Fibroblast of skin of left quadriceps (primary cell): Measurements from ENCODE around the gene CLDND1.

Experiments
- DNase-seq, 2 experiments: peaks; one replicate each; pipeline ENCODE4 v3.0.0-alpha.2; 2013; ENCODE audit warnings: low read depth in 2 of 2

Gene CLDND1

DNA sequence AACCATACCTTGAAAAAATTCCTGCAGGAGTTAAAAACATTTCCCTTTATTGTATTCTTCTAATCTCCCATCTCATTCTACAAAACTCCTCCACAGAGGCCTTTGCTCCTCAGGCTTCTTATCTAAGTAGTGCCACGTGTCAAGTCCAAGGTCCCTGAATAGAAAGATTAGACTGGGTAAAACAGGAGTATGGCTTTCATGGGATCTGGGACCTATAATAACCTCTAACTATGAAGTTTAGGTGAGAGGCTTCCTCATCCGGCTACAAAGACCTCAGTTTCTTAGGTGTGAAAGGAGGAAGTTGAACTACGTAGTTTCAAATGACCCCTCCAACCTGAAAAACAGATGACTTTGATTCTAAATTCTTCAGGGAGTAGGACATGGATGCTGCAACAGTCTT is 29.1 kb upstream of the CLDND1 start:
- no peak for DNase-seq

DNA sequence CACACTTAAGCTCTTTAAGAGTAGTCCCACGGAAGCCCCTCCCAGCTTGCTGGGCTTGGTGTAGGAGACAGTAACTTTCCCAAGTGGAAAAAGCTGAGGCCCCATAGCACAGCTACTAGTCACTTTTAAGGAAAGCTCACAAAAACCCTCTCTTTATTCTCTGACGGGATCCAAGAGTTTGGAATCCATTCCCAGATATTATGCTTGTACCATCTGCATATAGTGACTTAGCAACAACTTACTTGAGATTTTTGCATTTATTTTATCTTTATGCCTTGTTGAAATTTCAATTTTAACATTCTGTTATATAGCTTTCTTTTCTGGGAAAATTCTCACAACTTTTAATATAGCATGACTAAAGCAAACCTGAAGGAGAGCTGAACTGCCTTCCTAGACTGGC is 28.5 kb upstream of the CLDND1 start:
- DNase-seq = no peak

- no peak for DNase-seq
These were observed 28.1 kb upstream of the CLDND1 start for GRCh38 chr3:98550833-98551232.

DNA sequence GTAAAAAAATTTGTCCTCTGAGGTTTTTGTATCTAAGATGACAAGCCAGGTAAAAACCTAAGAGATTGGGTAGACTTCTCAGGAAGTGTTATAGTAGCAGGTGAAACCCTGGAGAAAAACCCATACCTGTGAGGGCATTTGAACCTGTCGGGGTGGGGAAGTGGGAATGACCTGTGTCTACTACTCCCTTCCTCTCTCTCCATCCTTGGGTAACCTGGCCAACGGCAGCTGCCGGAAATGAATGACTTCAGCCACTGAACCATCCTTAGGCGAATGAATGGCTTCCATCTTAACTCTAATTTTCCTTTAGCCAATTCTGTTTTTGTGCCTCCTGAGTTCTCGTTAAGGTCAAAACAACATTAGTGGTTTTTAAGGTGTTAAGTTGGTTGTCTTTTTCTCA is 25.8 kb upstream of the CLDND1 start:
- DNase-seq = no peak

- no peak for DNase-seq
These were observed 23.2 kb upstream of the CLDND1 start for GRCh38 chr3:98545940-98546339.

DNA sequence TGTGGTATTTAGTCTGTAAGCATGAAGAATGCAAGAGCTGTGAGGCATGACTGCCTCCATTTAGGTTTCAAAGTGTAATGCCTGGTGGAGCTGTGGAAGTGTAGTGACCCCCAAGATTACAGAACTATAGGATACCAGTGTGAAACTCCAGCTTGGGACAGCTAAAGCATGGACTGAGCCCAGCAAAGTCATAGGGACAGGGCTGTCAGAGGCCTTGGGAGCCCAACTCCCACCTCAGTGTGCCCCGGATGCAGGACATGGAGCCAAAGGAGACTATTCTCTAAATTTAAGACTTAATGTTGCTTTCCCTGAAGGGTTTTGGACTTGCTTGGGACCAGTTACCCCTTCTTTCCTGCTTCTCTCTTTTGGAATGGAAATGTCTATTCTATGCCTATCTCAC is 19.9 kb upstream of the CLDND1 start:
- no peak for DNase-seq

GRCh38 chr3:98541695-98542094 is 19.0 kb upstream of the CLDND1 start:
- DNase-seq = no peak

- no peak for DNase-seq
These were observed 17.6 kb upstream of the CLDND1 start for GRCh38 chr3:98540346-98540745.

- no peak for DNase-seq
These were observed 13.8 kb upstream of the CLDND1 start for GRCh38 chr3:98536456-98537017.

- no peak for DNase-seq
These were observed 12.0 kb upstream of the CLDND1 start for GRCh38 chr3:98534734-98535133.

GRCh38 chr3:98534168-98534567 is 11.5 kb upstream of the CLDND1 start:
- no peak for DNase-seq

GRCh38 chr3:98532709-98533571 is 10.2 kb upstream of the CLDND1 start:
- no peak for DNase-seq

DNA sequence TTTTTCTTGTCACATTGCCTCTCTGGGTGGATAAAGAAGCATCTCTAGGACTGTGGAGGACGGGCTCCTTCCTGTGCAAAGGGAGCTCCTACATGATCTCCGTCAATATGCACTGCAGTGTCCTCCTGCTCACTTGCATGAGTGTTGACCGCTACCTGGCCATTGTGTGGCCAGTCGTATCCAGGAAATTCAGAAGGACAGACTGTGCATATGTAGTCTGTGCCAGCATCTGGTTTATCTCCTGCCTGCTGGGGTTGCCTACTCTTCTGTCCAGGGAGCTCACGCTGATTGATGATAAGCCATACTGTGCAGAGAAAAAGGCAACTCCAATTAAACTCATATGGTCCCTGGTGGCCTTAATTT is 9.6 kb upstream of the CLDND1 start:
- DNase-seq = no peak

DNA sequence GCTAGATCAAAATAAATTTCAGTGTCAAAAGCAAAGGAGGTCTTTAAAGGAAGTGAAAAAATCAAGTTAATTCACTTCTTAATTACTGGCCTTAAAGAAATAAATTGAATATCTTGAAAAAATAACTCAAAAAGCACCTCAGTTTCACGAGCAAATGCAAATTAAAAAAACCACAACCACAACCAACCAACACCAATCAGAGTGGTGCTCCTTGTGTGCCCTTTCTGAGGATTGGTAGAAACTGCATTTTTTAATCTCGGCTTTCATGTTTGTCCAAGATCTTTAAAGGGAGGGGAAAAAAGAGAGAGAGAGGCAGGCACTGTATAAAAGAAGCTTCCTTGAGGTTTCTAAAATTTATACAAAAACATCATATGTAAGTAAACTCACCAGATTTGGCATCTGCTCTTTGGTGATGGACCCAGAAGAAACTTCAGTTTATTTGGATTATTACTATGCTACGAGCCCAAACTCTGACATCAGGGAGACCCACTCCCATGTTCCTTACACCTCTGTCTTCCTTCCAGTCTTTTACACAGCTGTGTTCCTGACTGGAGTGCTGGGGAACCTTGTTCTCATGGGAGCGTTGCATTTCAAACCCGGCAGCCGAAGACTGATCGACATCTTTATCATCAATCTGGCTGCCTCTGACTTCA is 9.0 kb upstream of the CLDND1 start, which contains the start of gene GPR15:
Gene GPR15 (plus strand): TSS at position 357 of the 653 bp plus-strand sequence. CDS start 56 bp downstream, at position 413.
- no peak for DNase-seq

DNA sequence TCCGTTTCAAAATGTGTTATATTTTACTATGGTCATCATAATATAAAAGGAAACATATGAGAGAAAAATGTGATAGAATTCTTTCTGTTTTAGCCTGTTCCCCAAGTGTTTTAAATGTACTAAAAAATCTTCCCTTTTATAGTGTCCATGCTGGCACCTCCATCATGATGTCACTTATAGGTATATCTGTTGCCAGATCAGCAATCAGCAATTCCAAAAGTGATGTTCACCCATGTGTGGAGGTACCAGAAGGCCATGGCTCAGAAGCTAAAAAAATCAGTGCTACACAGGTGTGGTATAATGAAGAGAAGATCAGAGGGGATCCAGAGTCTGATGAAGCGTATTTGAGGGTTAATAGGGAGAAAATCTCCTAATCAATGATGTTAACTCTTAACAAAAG is 8.0 kb upstream of the CLDND1 start:
- no peak for DNase-seq

DNA sequence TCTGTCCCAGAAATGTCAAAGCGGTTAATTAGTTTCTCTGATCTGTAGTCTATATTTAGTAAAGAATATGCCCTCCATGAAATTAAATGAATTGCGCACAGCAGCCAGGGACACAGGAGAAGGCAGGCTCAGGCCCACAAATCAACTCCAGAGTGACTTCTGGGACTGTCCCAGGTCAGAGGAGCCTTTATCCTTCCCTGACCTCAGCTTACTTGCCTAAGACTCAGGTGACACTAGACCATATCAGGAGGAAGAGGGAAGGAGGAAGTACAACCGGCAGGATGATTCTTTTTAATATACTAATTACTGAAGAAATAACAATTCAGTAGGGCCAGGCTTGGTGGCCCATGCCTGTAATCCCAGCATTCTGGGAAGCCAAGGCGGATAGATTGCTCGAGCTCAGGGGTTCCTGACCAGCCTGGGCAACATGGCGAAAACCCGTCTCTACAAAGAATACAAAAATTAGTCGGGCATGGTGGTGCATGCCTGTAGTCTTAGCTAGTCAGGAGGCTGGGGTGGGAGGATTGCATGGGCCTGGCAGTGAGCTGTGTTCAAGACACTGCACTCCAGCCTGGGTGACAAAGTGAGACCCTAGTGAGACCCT is 7.3 kb upstream of the CLDND1 start:
- DNase-seq = no peak

DNA sequence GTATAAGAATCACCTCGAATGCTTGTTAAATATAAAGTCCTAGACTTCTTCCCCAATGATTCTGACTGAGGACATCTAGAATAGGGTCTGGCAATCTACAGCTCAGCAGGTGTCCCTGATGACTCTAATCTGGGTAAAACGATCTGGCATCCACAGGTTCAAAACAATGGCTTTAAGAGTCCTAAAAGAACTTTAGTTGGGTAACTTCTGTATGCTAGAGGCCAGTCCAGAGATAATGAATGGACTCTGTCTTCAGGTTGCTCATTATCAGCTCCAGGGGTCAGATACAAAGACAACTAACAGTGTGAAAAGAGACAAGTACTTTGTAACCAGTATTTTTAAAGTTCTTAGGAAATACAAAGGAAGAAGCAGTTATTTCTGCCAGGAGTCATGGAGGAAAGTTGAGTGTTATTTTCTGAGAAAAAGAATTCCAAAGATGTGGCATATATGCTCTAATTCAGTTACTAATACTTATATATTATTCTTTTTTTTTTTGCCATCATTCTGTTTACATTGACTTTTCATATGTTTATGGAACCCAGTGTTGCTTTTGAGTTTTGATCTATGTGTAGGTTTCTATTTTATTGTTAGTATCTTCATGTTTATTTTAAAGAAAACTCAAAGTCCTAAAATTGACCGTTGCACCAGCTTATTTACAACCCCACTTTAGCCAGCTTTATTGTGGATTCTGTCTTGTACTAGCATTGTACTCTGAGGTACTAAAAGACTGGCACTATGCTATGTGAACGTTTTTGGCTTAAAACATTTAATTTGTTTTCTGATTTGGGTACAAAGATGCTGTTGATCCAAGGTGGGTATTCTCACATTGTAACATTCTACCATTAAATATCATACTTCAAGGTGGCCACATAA is 6.0 kb upstream of the CLDND1 start:
- no peak for DNase-seq

- no peak for DNase-seq
These were observed 2.8 kb upstream of the CLDND1 start for GRCh38 chr3:98525494-98525893.

GRCh38 chr3:98521897-98522543 is 682 bp downstream of the CLDND1 start:
- peak; percentile 8 to 23 for DNase-seq

- DNase-seq = no peak
These were observed 3.4 kb downstream of the CLDND1 start for GRCh38 chr3:98519351-98519750.

- no peak for DNase-seq
These were observed 3.9 kb downstream of the CLDND1 start for GRCh38 chr3:98518816-98519215.
